ENCODE data around the gene MLXIPL. TPM values are rescaled to one million over a fixed set of nuclear protein-coding genes. Genes with fewer than 3 reads are reported as not detected.

Gene MLXIPL
- total RNA-seq, 4 donors from 2014 or later, result 17.3 to 106 (median 28.4) TPM

DNA sequence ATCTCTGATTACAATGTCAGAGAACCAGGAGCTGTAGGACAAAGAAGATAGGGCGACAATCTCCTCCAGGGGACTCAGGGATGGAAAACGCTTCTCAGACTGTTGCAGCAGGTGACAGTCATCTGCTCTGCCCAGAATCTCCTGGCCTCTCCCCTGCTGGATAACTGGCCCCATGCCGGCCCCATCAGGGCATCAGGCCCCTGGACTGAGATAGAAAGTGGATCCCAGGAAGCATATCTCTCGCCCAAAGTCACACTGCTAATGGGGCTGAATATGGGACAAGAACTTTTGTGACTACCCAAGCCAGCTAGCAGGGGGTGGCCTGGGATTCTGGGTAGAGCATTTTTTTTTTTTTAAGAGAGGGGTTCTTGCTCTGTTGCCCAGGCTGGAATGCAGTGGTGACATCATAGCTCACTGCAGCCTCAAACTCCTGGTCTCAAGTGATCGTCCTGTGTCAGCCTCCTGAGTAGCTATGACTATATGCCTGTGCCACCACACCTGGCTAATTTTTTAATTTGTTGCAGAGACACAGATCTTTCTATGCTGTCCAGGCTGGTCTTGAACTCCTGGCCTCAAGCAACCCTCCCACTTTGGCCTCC, 20.5 kb upstream of the MLXIPL start:
- DNase-seq, result no peak
- H3K4me1 ChIP-seq, result peaks cover 4 to 15% (median 8%) of the 10 kb centered on the region in 4 donors
- no peaks in the 10 kb centered on the region for H3K9me3 ChIP-seq
- H3K36me3 ChIP-seq, result no peaks in the 10 kb centered on the region
- H3K4me3 ChIP-seq, result no peak overlapping the region
- peaks cover 34% of the 10 kb centered on the region for H3K27me3 ChIP-seq
- in situ Hi-C loops (cut with MboI; ENCODE audit: low pct_ligation_motif_present in 1 of 4, low pct_unique_long_range_greater_than_20kb in 1 of 4, low sequenced_read_pairs in 3 of 4) (loop anchor here in 2 of 4 donors (25.0 kb wide), 1 partner anchor 218 kb away; the partner anchor contains the start of gene TMEM270 (in 2 of the 2)), intact Hi-C loops (cut with DNase I; ENCODE audit: low total_unique reads) (no loop called here)
- WGBS, 2 donors (ENCODE audit: low coverage in 1 of 2), result 66 to 69% methylated on average over 2 to 5 of the region's 5 CpGs
- TF ChIP-seq POLR2A (IDR thresholded peaks at IDR 0.05) (no peak), EP300 (IDR thresholded peaks at IDR 0.05; ENCODE audit: low read depth) (no peak), POLR2AphosphoS5 (IDR thresholded peaks at IDR 0.05) (no peak)
- TF ChIP-seq, protein P1, sequence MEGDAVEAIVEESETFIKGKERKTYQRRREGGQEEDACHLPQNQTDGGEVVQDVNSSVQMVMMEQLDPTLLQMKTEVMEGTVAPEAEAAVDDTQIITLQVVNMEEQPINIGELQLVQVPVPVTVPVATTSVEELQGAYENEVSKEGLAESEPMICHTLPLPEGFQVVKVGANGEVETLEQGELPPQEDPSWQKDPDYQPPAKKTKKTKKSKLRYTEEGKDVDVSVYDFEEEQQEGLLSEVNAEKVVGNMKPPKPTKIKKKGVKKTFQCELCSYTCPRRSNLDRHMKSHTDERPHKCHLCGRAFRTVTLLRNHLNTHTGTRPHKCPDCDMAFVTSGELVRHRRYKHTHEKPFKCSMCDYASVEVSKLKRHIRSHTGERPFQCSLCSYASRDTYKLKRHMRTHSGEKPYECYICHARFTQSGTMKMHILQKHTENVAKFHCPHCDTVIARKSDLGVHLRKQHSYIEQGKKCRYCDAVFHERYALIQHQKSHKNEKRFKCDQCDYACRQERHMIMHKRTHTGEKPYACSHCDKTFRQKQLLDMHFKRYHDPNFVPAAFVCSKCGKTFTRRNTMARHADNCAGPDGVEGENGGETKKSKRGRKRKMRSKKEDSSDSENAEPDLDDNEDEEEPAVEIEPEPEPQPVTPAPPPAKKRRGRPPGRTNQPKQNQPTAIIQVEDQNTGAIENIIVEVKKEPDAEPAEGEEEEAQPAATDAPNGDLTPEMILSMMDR (IDR thresholded peaks at IDR 0.05), result no peak
- H3K27ac ChIP-seq, result no peak overlapping the region

DNA sequence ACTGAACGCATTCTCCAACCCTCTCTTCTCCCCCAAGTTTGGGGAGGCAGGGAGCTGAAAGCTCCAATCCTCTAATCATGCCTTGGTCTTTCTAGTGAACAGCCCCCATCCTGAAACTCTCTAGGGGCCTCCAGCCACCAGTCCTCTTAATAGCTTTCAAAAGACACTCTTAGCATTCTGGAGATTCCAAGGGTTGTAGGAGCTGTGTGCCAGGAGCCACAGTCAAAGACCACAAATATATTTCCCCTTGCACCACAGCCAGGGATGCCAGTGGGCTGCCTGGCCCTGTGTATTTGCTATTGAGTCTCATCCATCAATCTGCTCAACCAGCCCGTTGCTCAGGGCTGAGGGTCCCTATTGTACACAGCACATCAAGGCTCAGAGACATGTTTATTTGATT, 18.5 kb upstream of the MLXIPL start:
- Histone ChIP-seq H3K36me3 (no peaks in the 10 kb centered on the region), H3K27me3 (peaks cover 24% of the 10 kb centered on the region), H3K9me3 (no peaks in the 10 kb centered on the region), H3K4me3 (no peak overlapping the region), H3K4me1 (peaks cover under 1 to 7% (median 3%) of the 10 kb centered on the region in 4 donors), H3K27ac (no peak overlapping the region)
- DNase-seq, result no peak
- in situ Hi-C loops (cut with MboI; ENCODE audit: low pct_ligation_motif_present in 1 of 4, low pct_unique_long_range_greater_than_20kb in 1 of 4, low sequenced_read_pairs in 3 of 4) (loop anchor here in 2 of 4 donors (25.0 kb wide), 1 partner anchor 219 kb away; the partner anchor contains the start of gene TMEM270 (in 2 of the 2)), intact Hi-C loops (cut with DNase I; ENCODE audit: low total_unique reads) (no loop called here)
- 73% methylated on average over 2 of the region's 2 CpGs; no CpG with 5 or more reads in 1 of the 2 donors for WGBS, 2 donors (ENCODE audit: low coverage in 1 of 2)
- TF ChIP-seq, protein P1 (IDR thresholded peaks at IDR 0.05), result no peak
- TF ChIP-seq POLR2AphosphoS5 (IDR thresholded peaks at IDR 0.05) (no peak), EP300 (IDR thresholded peaks at IDR 0.05; ENCODE audit: low read depth) (no peak), POLR2A (IDR thresholded peaks at IDR 0.05) (no peak)

DNA sequence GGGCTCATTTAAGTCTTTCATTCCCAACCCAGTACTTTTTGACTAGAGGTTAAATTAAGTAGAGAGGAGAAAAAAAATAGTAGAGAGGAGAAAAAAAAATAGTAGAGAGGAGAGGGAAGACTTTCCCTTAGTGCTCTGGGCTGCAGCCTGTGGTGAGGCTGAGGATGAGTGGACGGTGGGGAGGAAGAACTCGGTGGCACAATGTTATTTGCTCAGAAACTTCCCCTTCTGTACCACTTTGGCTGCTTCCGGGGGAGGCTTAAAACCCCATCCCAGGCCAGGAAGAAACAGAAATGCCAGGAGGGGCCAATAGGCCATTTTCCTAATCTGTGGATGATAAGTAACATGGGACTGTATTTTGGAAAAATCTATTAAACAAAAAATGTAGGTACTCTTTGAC, 14.6 kb upstream of the MLXIPL start:
- 49 to 65% methylated on average over 3 of the region's 3 CpGs for WGBS, 2 donors (ENCODE audit: low coverage in 1 of 2)
- Histone ChIP-seq H3K4me3 (no peak overlapping the region), H3K4me1 (no peaks in the 10 kb centered on the region), H3K27ac (no peak overlapping the region), H3K9me3 (no peaks in the 10 kb centered on the region), H3K27me3 (peaks cover under 1% of the 10 kb centered on the region), H3K36me3 (no peaks in the 10 kb centered on the region)
- TF ChIP-seq POLR2A (IDR thresholded peaks at IDR 0.05) (no peak), EP300 (IDR thresholded peaks at IDR 0.05; ENCODE audit: low read depth) (no peak), POLR2AphosphoS5 (IDR thresholded peaks at IDR 0.05) (no peak)
- TF ChIP-seq, protein P1 (IDR thresholded peaks at IDR 0.05), result no peak
- intact Hi-C loops (cut with DNase I; ENCODE audit: low total_unique reads) (no loop called here), in situ Hi-C loops (cut with MboI; ENCODE audit: low pct_ligation_motif_present in 1 of 4, low pct_unique_long_range_greater_than_20kb in 1 of 4, low sequenced_read_pairs in 3 of 4) (loop anchor here in 2 of 4 donors (25.0 kb wide), 1 partner anchor 223 kb away; the partner anchor contains the start of gene TMEM270 (in 2 of the 2))
- DNase-seq, result no peak

DNA sequence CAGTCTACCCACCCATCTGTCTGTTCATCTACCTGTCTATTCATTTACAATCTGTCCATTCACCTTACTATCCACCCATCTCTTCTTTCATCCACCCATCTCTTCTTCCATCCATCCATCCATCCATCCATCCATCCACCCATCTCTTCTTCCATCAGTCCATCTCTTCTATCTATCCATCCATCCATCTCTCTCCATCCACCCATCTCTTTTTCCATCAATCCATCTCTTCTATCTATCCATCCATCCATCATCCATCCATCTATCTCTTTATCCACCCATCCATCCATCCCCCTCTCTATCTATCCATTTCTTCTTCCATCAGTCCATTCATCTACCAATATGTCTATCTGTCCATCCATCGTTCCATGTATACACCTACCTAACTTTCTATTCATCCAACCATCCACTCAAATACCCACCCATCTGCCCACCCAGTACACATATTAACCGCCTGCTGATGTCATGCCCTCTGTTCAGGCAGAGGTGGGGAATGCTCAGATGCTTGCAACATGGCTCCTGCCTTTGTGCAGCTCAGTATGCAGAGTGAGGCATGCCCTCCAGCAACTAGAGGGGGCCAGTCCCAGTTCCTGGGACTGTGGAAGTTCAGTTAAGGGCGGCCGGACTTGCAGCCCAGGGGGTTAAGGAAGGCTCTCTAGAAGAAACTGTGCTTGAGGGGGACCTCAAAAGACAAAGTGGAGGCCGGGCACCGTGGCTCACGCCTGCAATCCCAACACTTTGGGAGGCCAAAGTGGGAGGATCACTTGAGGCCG, 11.3 kb upstream of the MLXIPL start:
- Histone ChIP-seq H3K4me1 (no peaks in the 10 kb centered on the region), H3K4me3 (no peak overlapping the region), H3K27ac (no peak overlapping the region), H3K27me3 (peaks cover 11% of the 10 kb centered on the region), H3K36me3 (no peaks in the 10 kb centered on the region), H3K9me3 (no peaks in the 10 kb centered on the region)
- no peak for DNase-seq
- in situ Hi-C loops (cut with MboI; ENCODE audit: low pct_ligation_motif_present in 1 of 4, low pct_unique_long_range_greater_than_20kb in 1 of 4, low sequenced_read_pairs in 3 of 4) (loop anchor here in 2 of 4 donors (25.0 kb wide), 1 partner anchor 227 kb away; the partner anchor contains the start of gene TMEM270 (in 2 of the 2)), intact Hi-C loops (cut with DNase I; ENCODE audit: low total_unique reads) (no loop called here)
- TF ChIP-seq, protein P1 (IDR thresholded peaks at IDR 0.05), result no peak
- no peak for TF ChIP-seq POLR2A (IDR thresholded peaks at IDR 0.05)
- no peak for TF ChIP-seq EP300 (IDR thresholded peaks at IDR 0.05; ENCODE audit: low read depth)
- no peak for TF ChIP-seq POLR2AphosphoS5 (IDR thresholded peaks at IDR 0.05)
- 83 to 97% methylated on average over 1 to 8 of the region's 8 CpGs for WGBS, 2 donors (ENCODE audit: low coverage in 1 of 2)
